Activated CD8-positive, alpha-beta T cell treated with anti-CD3 and anti-CD28 coated beads for 36 hours (primary cell): ENCODE data around the gene CD99. TPM values are rescaled to one million over a fixed set of nuclear protein-coding genes. Genes with fewer than 3 reads are reported as not detected.

ENCODE experiments used
- ATAC-seq: fragments of 200-7000 bp; cut with Tn5 transposase; one replicate; pipeline ENCODE4 v1.10.0; 2021; ENCODE audit warnings: mild to moderate bottlenecking, moderate library complexity
- CTCF ChIA-PET: fragments of 350-600 bp; sonication (Branson Sonifier 250); formaldehyde crosslinking; loops from one replicate; lab custom pipeline; 2021; ENCODE audit warnings: antibody characterized with exemption; lab: Charles Lee
- POLR2A ChIA-PET: fragments of 350-600 bp; sonication (Branson Sonifier 250); formaldehyde crosslinking; loops from one replicate; lab custom pipeline; 2021; ENCODE audit warnings: antibody characterized with exemption; lab: Charles Lee
- DNase-seq: peaks from one replicate; pipeline ENCODE4 v3.0.0-alpha.2; 2020
- H3K27ac Mint-ChIP-seq: one replicate; pipeline ENCODE4 v1.8.0; 2021; ENCODE audit warnings: mild to moderate bottlenecking, mixed read lengths
- H3K27me3 Mint-ChIP-seq: one replicate; pipeline ENCODE4 v1.8.0; 2021; ENCODE audit warnings: mixed read lengths
- H3K36me3 Mint-ChIP-seq: one replicate; pipeline ENCODE4 v1.8.0; 2021; ENCODE audit warnings: low read depth, mixed read lengths
- H3K4me1 Mint-ChIP-seq: one replicate; pipeline ENCODE4 v1.8.0; 2021; ENCODE audit warnings: low read depth, mixed read lengths
- H3K4me3 Mint-ChIP-seq: one replicate; pipeline ENCODE4 v1.8.0; 2021; ENCODE audit warnings: mild to moderate bottlenecking, moderate library complexity, mixed read lengths
- H3K9me3 Mint-ChIP-seq: one replicate; pipeline ENCODE4 v1.8.0; 2021; ENCODE audit warnings: mixed read lengths
- CTCF ChIP-seq: fragments of 200-600 bp; IDR thresholded peaks from one replicate; pipeline ENCODE4 v1.8.0; 2022; ENCODE audit warnings: antibody characterized with exemption, mild to moderate bottlenecking
- intact Hi-C: fragments of 100-400 bp; cut with micrococcal nuclease; formaldehyde crosslinking; loops from one replicate; pipeline ENCODE4 v1.10.0; 2022
- total RNA-seq, 2 experiments: library from RNA; stranded (reverse); gene quantifications; one replicate each; pipeline ENCODE4 v1.2.3, GENCODE V29; 2021

CD99 gene
- total RNA-seq, 2 experiments from 2014 or later, result 121 to 123 TPM

- POLR2A ChIA-PET, result no interaction called here
- peaks cover 70% of the 10 kb centered on the region for H3K36me3 Mint-ChIP-seq
- H3K4me1 Mint-ChIP-seq, result peaks cover 93% of the 10 kb centered on the region
- DNase-seq (no peak), ATAC-seq (no peak)
- intact Hi-C loops, result no loop called here
- TF ChIP-seq CTCF, result no peak
- H3K9me3 Mint-ChIP-seq, result peaks cover 7% of the 10 kb centered on the region
- H3K4me3 Mint-ChIP-seq, result peak overlapping the region; percentile 54
- CTCF ChIA-PET, result no interaction called here
- H3K27me3 Mint-ChIP-seq, result no peaks in the 10 kb centered on the region
- peak overlapping the region; percentile 85 for H3K27ac Mint-ChIP-seq
These were observed 7.5 kb downstream of the CD99 start for GRCh38 chrX:2698604-2699003.

- no peak for TF ChIP-seq CTCF
- Mint-ChIP-seq H3K4me3 (no peak overlapping the region), H3K36me3 (peaks cover 67% of the 10 kb centered on the region), H3K27ac (peak overlapping the region; percentile 62), H3K9me3 (peaks cover 7% of the 10 kb centered on the region), H3K27me3 (no peaks in the 10 kb centered on the region), H3K4me1 (peaks cover 95% of the 10 kb centered on the region)
- no peak for DNase-seq
- ChIA-PET CTCF (no interaction called here), POLR2A (no interaction called here)
- intact Hi-C loops, result loop anchor here (5.0 kb wide), 1 partner anchor 53 kb away; no protein-coding TSS in a partner anchor
- ATAC-seq, result no peak
These were observed 8.9 kb downstream of the CD99 start for GRCh38 chrX:2699959-2700358.

DNA sequence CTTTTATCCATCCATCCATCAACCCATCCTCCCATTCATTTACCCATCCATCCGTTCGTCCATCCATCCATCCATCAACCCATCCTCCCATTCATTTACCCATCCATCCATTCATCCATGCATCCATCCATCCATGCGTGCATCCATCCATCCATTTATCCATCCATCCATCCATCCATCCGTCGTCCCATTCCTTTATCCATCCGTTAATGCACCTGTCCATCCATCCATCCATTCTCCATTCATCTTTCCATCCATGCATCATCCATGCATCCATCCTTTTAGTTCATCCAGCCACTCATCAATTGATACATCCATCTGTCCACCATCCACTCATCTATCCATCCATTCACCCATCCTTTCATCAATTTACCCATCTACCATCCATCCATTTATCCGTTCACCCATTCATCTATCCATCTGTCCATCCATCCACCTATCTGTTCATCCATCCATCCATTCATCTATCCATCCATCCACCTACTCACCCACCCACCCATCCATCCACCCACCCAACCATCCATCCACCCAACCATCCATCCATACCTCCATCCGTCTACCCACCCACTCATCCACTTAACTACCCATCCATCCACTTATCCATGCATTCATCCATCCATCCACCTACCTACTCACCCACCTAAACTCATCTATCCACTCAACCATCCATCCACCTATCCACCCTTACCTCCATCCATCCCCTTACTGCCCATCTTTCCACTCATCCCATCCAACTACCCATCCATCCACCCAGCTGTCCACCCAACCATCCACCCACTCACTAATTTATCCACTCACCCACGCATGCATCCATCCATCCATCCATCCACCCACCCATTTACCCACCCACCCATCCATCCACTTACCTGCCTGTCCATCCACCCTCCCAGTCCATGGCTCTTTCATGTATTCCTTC lies 9.6 kb downstream of the CD99 start:
- POLR2A ChIA-PET, result no interaction called here
- intact Hi-C loops, result loop anchor here (5.0 kb wide), 1 partner anchor 53 kb away; no protein-coding TSS in a partner anchor
- no peak overlapping the region for H3K4me3 Mint-ChIP-seq
- H3K27me3 Mint-ChIP-seq, result no peaks in the 10 kb centered on the region
- ATAC-seq (no peak), DNase-seq (no peak)
- H3K27ac Mint-ChIP-seq, result peak overlapping the region; percentile 65
- CTCF ChIA-PET, result no interaction called here
- peaks cover 69% of the 10 kb centered on the region for H3K36me3 Mint-ChIP-seq
- H3K9me3 Mint-ChIP-seq, result peaks cover 7% of the 10 kb centered on the region
- TF ChIP-seq CTCF, result no peak
- peaks cover 97% of the 10 kb centered on the region for H3K4me1 Mint-ChIP-seq

DNA sequence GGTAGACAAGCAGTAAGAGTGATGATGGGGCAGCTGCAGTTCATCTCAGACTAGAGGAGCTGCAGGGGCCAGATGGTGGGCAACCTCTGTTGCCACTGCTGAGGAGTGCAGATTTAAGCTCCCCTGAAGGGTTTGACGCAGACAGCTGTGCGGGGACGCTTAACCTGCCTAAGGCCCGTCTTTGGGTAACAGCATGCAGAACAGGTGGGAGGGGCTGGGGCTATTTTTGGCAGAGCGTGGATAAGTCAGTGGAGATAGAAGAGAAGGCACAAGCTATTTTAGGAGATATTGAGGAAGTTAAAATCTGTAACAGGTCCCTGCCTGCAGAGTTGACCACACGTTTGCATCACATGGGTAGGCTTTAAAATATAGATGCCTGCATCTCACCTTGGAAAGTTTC lies 10.5 kb downstream of the CD99 start:
- TF ChIP-seq CTCF, result no peak
- peaks cover 93% of the 10 kb centered on the region for H3K4me1 Mint-ChIP-seq
- H3K4me3 Mint-ChIP-seq, result no peak overlapping the region
- ChIA-PET CTCF (no interaction called here), POLR2A (no interaction called here)
- H3K9me3 Mint-ChIP-seq, result peaks cover 6% of the 10 kb centered on the region
- no peak for ATAC-seq
- intact Hi-C loops, result loop anchor here (5.0 kb wide), 1 partner anchor 54 kb away; no protein-coding TSS in a partner anchor
- no peaks in the 10 kb centered on the region for H3K27me3 Mint-ChIP-seq
- H3K27ac Mint-ChIP-seq, result peak overlapping the region; percentile 53
- no peak for DNase-seq
- peaks cover 64% of the 10 kb centered on the region for H3K36me3 Mint-ChIP-seq

DNA sequence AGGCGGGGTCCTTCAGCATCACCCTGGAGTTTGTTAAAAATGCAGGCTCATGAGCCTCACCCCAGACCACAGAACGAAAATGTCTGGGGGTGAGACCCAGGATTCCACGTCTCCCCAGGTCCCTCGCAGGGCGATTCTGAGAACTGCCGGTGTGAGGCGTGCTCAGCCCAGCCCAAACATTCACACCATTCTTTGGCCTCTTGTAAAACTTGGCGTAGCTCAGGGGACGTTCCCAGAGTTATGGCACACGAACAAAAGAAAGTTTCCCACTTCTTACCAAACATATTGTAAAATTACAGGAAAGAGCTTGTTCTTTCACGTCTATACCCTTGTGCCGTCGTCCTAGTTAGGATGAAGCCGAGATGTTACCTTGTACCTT lies 12.9 kb downstream of the CD99 start:
- H3K4me1 Mint-ChIP-seq, result peaks cover 92% of the 10 kb centered on the region
- POLR2A ChIA-PET, result no interaction called here
- peak overlapping the region; percentile 82 for H3K27ac Mint-ChIP-seq
- H3K4me3 Mint-ChIP-seq, result peak overlapping the region; percentile 54
- ATAC-seq, result no peak
- no peak for TF ChIP-seq CTCF
- H3K9me3 Mint-ChIP-seq, result peaks cover 5% of the 10 kb centered on the region
- CTCF ChIA-PET, result no interaction called here
- intact Hi-C loops, result loop anchor here (5.0 kb wide), 1 partner anchor 57 kb away; no protein-coding TSS in a partner anchor
- H3K36me3 Mint-ChIP-seq, result peaks cover 48% of the 10 kb centered on the region
- peak; percentile 36 for DNase-seq
- H3K27me3 Mint-ChIP-seq, result no peaks in the 10 kb centered on the region
